Activated CD8-positive, alpha-beta memory T cell treated with anti-CD3 and anti-CD28 coated beads, Interleukin-2, amount 50 U/mL, for 48 hours (primary cell): ENCODE results near the gene SIGLEC12.
"Not testable (repeated sequence)": the region's sequence is repeated elsewhere in the genome, so short reads cannot be mapped to it uniquely, and the experiment has no call there.

ENCODE experiments used
- DNase-seq: peaks from one replicate; pipeline ENCODE4 v3.0.0-alpha.2; 2020

Gene SIGLEC12

GRCh38 chr19:51521781-51522180, 20.2 kb upstream of the SIGLEC12 start:
- no peak for DNase-seq

- no peak for DNase-seq
Measured at GRCh38 chr19:51521357-51521756, 19.8 kb upstream of the SIGLEC12 start.

- DNase-seq = no peak
Measured at GRCh38 chr19:51520728-51521127, 19.1 kb upstream of the SIGLEC12 start.

GRCh38 chr19:51514866-51515481, 13.4 kb upstream of the SIGLEC12 start:
- DNase-seq = no peak

GRCh38 chr19:51513968-51514367, 12.4 kb upstream of the SIGLEC12 start:
- DNase-seq = no peak

- no peak for DNase-seq
Measured at GRCh38 chr19:51511353-51511752, 9.8 kb upstream of the SIGLEC12 start.

GRCh38 chr19:51509823-51510660, 8.4 kb upstream of the SIGLEC12 start:
- DNase-seq = no peak

- no peak for DNase-seq
Measured at GRCh38 chr19:51508059-51508733, 6.6 kb upstream of the SIGLEC12 start.

- DNase-seq = no peak
Measured at GRCh38 chr19:51507640-51508058, 6.0 kb upstream of the SIGLEC12 start.

- DNase-seq = no peak
Measured at GRCh38 chr19:51507192-51507591, 5.6 kb upstream of the SIGLEC12 start.

- no peak for DNase-seq
Measured at GRCh38 chr19:51505904-51506303, 4.3 kb upstream of the SIGLEC12 start.

GRCh38 chr19:51503896-51504295, 2.3 kb upstream of the SIGLEC12 start:
- no peak for DNase-seq

- DNase-seq = no peak
Measured at GRCh38 chr19:51503286-51503817, 1.8 kb upstream of the SIGLEC12 start.

- not testable (repeated sequence) for DNase-seq
Measured at GRCh38 chr19:51500931-51501330, 669 bp downstream of the SIGLEC12 start.

- no peak for DNase-seq
Measured at GRCh38 chr19:51497666-51498065, 3.9 kb downstream of the SIGLEC12 start.

GRCh38 chr19:51493776-51494175, 7.8 kb downstream of the SIGLEC12 start:
- no peak for DNase-seq

GRCh38 chr19:51491586-51491985, 10.0 kb downstream of the SIGLEC12 start:
- no peak for DNase-seq

GRCh38 chr19:51490676-51491075, 10.9 kb downstream of the SIGLEC12 start:
- no peak for DNase-seq

GRCh38 chr19:51489113-51489512, 12.5 kb downstream of the SIGLEC12 start:
- no peak for DNase-seq

- no peak for DNase-seq
Measured at GRCh38 chr19:51488491-51488890, 13.1 kb downstream of the SIGLEC12 start.

- no peak for DNase-seq
Measured at GRCh38 chr19:51485960-51486660, 15.5 kb downstream of the SIGLEC12 start.

- no peak for DNase-seq
Measured at GRCh38 chr19:51480590-51480989, 21.0 kb downstream of the SIGLEC12 start.
